GM21576 (cell line): ENCODE results near the gene JARID2.
A peak's percentile ranks its signal among the peaks of the same experiment; 100 is the strongest.

ENCODE experiments used
- ATAC-seq: cut with Tn5 transposase; IDR thresholded peaks from one replicate; pipeline ENCODE4 v1.9.1; 2021; ENCODE audit warnings: mild to moderate bottlenecking, moderate library complexity; ENCODE audit not compliant: unreplicated experiment

JARID2 gene

GRCh38 chr6:15330174-15330944 is 84.5 kb downstream of the JARID2 start:
- no peak for ATAC-seq

- ATAC-seq: no peak
Observed at GRCh38 chr6:15331143-15331542, 85.3 kb downstream of the JARID2 start.

GRCh38 chr6:15331629-15332251 is 85.9 kb downstream of the JARID2 start:
- no peak for ATAC-seq

- no peak for ATAC-seq
Observed at GRCh38 chr6:15332446-15332845, 86.6 kb downstream of the JARID2 start.

GRCh38 chr6:15335385-15335784 is 89.5 kb downstream of the JARID2 start:
- ATAC-seq: no peak

GRCh38 chr6:15335916-15336315 is 90.0 kb downstream of the JARID2 start:
- no peak for ATAC-seq

GRCh38 chr6:15336900-15337560 is 91.2 kb downstream of the JARID2 start:
- no peak for ATAC-seq

GRCh38 chr6:15337582-15337981 is 91.7 kb downstream of the JARID2 start:
- ATAC-seq: no peak

- no peak for ATAC-seq
Observed at GRCh38 chr6:15338476-15338875, 92.6 kb downstream of the JARID2 start.

GRCh38 chr6:15339081-15339480 is 93.2 kb downstream of the JARID2 start:
- no peak for ATAC-seq

- peak; percentile 8 for ATAC-seq
Observed at GRCh38 chr6:15340105-15340601, 94.3 kb downstream of the JARID2 start.

- peak; percentile 42 for ATAC-seq
Observed at GRCh38 chr6:15340775-15341174, 94.9 kb downstream of the JARID2 start.

- no peak for ATAC-seq
Observed at GRCh38 chr6:15341311-15342001, 95.6 kb downstream of the JARID2 start.

GRCh38 chr6:15342114-15342513 is 96.2 kb downstream of the JARID2 start:
- ATAC-seq: no peak

GRCh38 chr6:15343490-15344191 is 97.8 kb downstream of the JARID2 start:
- no peak for ATAC-seq

- no peak for ATAC-seq
Observed at GRCh38 chr6:15344192-15344519, 98.3 kb downstream of the JARID2 start.

- ATAC-seq: no peak
Observed at GRCh38 chr6:15344831-15345230, 99.0 kb downstream of the JARID2 start.

- ATAC-seq: no peak
Observed at GRCh38 chr6:15346315-15346714, 100.4 kb downstream of the JARID2 start.

- no peak for ATAC-seq
Observed at GRCh38 chr6:15348528-15348927, 102.7 kb downstream of the JARID2 start.

GRCh38 chr6:15349379-15349778 is 103.5 kb downstream of the JARID2 start:
- no peak for ATAC-seq
